GM21737 (cell line): ENCODE measurements around the gene ACTR8.

ENCODE experiments used
- ATAC-seq: cut with Tn5 transposase; IDR thresholded peaks from one replicate; pipeline ENCODE4 v1.9.1; 2021; ENCODE audit warnings: mild to moderate bottlenecking, moderate library complexity; ENCODE audit not compliant: unreplicated experiment

The ACTR8 gene

DNA sequence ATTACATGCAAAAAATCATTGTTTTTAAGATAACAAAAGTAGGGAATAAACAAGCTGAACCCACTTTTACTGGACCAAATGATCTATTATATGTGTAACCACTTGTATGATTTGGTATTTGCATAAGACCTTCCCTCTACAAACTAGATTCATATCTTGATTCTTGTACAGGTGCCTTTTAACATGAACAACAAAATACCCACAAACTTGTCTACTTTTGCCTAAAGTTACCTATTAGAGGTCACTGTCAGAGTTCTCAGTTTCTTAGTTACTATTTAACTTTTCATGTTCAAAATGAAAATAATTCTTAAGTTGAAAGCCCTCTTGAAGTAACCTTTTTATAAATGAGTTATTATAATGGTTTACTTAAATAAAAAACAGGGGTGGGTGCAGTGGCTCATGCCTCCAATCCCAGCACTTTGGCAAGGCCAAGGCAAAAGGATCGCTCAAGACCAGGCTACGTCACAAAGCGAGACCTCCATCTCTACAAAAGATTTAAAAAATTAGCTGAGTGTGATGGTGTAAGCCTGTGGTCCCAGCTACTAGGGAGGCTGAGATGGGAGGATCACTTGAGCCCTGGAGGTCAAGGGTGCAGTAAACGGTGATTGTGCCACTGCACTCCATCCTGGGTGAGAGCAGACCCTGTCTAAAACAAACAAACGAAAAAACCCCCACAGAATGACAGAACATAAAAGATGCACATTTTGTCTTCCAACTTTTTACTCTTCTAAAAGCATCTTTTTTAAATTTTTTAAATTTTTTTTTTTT lies 16.0 kb downstream of the ACTR8 start:
- no peak for ATAC-seq

DNA sequence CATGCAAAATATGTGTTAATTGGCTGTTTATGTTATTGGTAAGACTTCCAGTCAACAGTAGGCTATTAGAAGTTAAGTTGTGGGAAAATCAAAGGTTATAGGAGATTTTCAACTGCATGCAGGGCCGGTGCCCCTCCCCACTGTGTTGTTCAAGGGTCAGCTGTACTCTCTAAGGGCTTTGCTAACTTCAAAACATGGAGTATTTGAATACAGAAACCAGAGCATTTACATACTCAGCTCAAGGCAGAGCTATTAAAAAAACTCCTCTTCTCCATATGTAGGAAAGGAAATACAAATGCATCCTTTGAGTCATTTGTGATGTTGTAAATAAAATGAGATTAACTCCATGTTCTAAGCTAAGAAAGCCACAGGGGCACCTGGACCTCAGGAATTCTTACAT lies 18.8 kb downstream of the ACTR8 start:
- no peak for ATAC-seq

DNA sequence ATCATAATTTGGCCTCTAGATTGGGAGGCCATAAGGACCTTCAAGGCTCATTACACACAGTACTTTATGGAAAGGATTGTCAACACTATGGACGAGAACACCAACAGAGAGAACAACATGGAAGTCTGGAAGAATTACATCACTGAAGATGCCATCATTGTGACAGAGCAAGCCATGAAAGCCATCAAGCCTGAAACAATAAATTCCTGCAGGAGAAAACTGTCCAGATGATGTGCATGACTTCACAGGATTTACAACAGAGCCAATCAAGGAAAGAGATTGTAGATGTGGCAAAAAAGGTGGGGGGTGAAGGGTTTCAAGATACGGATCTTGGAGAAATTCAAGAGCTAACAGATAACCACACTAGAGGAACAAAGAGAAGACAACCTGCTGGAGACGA lies 19.7 kb downstream of the ACTR8 start:
- ATAC-seq = no peak

DNA sequence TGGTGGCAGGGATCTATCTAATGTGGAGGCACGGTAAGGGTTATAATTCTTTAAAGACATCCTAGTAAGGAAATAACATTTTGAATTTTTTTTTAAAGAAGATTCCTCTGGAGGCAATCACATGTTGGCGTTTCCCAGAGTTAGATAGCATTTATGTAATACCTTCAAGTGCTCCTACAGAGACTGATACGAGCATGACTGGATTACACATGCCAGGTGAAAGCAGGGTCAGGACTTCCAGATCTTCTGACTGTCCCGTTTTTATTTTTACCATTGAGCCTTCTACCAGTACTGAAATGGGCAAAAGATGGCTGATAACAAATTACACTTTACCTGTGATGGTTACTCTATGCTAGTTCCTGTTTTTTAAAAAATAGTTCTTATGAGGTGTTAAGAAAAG lies 21.8 kb downstream of the ACTR8 start:
- no peak for ATAC-seq

DNA sequence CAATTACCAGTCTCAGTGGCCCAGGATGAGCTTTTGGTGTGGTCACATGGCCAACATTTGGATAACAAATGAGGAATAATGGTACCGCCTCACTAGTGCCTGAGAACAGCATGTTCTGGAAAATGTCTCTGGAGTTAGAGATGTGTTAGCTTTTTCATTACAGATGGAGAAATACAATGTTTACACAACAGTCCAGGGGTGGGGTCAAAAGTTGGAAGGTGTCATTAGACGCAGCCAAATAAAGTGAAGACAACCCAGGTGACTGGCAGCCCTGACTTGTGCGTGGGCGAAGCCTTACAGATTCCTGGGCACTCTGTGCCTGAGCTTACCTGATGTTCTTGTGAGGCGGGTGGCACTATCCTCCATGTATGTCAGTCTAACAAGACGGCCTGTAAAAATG lies 22.8 kb downstream of the ACTR8 start:
- no peak for ATAC-seq

DNA sequence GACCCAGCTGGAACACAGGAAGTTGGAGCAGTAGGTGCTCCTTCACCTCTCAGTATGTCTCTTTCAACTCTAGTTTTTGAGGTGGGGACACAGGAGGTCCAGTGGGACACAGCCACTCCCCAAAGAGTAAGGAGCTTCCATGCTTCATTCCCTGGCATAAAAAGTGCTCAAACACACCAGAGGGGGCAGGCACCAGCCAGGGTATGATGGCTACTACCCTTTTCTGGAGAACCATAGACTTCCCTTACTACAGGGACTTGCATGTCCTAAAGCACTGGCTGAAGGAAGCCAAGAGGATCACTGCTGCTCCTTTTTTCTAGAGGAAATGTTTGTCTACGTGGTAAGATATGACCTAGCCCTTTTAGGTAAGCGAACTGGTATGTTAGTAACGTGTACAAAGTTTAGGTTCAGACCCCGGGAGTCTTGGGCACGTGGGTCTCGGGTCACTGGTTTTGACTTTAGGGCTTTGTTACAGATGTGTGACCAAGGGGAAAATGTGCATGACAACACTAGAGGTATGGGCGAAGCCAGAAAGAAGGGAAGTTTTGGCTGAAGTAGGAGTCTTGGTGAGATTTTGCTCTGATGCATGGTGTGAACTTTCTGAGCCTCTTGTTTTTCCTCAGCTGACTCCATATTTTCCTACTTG lies 23.7 kb downstream of the ACTR8 start:
- ATAC-seq = no peak

DNA sequence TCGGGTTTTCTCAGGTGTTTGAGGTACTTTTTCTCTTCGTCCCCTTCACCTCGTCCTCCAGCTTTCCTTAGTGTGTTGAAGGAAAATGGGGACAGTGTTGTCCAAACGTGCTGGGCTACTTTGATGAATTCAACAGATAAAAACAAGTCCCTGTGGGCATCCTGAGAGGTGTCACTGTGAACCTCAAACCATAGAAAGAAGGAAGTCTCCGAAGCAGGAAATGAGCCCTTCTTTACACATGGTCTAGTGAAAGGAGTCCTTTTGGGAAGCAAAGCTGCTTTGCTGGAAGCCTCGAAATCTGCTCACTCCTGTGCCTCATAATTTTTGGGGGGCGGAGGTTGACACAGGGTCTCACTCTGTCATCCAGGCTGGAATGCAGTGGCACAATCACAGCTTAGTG lies 25.0 kb downstream of the ACTR8 start:
- ATAC-seq = no peak

DNA sequence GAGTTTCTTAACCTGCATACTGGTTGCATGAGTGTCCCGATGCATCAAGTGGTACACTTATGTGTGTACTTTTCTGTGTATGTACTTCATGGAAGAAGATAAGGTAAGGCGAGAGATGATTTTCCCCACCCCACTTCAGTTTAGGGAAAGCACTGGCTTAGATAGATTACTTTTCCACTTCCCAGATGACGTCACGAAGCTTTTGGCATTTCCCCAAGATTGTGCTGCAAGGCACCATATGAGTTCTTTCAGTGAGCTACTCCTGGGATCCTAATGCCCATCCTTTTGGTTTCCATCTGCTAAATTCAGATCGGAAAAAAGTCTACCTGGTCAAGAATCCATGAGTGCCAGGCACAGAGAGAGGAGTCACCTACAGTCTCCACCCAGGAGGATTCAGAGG lies 31.1 kb downstream of the ACTR8 start:
- no peak for ATAC-seq

DNA sequence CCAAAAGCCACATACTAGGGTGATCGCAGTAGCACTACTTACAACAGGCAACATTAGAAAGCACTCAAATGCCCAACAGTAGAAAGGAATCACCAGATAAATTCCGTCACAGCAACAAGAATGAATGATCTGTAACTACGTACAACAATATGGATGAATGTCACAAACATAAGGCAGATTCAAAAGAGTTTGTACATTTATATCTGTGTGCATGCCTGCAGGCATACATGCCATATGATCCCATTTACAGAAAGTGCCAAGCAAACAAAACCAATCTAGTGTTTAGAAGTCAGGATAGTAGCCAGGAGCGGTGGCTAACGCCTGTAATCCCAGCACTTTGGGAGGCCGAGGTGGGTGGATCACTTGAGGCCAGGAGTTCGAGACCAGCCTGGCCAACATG lies 32.0 kb downstream of the ACTR8 start:
- ATAC-seq = no peak

DNA sequence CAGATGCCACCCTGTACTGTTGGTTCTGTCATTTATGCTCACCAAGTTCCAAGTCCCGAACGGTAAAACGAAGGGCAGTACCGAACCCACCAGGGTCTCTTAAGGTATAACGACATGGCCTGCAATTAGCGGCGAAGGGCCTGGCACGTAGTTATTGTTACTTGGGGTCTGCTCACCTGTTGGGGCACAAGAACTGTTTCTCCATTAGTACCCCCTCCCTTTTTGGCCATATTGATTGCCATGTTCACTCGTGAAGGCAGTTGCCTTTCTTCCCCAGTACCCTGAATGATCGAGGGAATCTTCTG lies 35.1 kb downstream of the ACTR8 start:
- no peak for ATAC-seq

DNA sequence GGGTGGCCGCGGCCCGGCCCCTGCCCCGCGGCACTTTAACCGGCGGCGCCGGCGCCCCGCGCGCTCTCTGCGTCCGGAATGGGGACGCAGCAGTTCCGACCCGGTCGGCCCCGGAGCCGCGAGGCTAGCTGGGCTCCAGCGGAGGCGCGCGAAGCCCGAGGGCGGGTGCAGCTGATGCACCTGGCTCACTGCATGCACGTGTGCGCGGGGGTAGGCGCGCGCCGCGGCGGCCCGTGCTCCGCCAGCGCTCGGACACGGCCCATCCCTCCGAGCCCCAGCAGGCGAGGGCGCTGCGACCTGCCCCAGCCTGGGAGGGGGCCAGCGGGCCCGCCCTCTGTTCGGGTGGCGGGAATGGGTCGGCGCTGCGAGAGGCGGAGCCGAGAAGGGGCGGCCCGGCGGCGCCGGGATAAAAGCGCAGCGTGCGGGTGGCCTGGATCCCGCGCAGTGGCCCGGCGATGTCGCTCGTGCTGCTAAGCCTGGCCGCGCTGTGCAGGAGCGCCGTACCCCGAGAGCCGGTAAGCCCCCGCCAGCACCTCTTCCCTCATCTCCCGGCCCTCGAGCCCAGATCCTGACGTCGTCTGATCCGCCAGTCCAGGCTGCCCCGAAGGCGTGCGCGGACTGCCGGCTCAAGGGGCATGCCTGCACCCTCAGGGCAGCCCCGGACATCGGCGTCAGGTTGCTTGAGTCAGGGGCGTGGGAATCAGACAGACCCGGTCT lies 35.7 kb downstream of the ACTR8 start, which contains the start of the genes CHDH and IL17RB:
Gene CHDH, minus strand, starts transcription at position 286 of the 717 bp plus-strand sequence. CDS start 22,411 bp downstream, outside the sequence.
Gene IL17RB, plus strand, starts transcription at position 435 of the 717 bp plus-strand sequence. Its CDS starts 21 bp downstream, at position 456.
- ATAC-seq = peak; percentile 38

DNA sequence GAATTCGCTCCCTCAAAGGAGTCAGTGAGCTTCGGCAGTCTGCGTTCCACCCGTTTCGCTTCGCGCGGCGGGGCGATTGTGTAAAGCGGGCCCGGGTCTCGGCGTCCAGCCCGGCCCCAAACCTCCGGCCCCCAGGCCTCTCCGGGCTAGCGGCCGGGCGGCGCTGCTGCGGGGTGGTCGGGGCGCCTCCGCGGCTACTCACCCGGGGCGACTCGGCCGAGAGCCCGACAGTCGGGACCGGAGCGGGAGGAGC lies 36.1 kb downstream of the ACTR8 start:
- no peak for ATAC-seq

DNA sequence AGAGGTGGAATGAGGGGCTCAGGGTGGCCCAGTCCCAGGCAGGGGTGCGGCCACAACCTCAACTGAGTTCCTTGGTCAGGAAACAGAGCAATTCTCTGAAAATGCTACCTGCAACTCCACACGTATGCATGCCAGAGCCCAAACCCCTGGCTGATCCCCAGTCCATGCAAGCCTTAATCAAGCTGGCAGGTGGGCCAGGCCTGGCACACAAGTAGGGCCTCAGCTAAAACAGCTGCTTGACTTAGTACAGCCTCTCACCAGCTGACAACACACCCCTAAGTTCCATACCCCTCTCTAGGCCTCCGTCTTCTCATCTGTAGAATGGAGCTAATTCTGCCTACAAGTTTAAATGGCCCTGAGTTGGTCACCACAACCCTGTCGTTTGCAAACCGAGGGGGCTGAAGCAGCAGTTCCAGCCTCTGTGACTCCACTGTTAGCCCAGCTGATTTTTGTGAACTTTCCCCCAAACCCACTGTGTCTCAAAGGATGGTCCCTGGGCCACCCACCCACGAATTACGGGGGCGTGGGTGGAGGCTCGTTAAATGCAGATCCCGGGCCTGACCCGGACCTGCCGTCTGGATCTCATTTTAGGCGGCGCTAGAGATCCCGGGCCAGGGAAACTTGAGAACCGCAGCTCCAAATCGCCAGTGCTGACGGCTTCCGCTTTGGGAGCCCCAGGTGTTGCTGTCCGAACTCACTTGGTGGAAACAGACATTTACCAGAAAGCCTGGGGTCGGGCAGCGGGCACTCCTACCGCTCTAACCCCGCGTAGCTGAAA lies 36.7 kb downstream of the ACTR8 start:
- peak; percentile 14 for ATAC-seq

DNA sequence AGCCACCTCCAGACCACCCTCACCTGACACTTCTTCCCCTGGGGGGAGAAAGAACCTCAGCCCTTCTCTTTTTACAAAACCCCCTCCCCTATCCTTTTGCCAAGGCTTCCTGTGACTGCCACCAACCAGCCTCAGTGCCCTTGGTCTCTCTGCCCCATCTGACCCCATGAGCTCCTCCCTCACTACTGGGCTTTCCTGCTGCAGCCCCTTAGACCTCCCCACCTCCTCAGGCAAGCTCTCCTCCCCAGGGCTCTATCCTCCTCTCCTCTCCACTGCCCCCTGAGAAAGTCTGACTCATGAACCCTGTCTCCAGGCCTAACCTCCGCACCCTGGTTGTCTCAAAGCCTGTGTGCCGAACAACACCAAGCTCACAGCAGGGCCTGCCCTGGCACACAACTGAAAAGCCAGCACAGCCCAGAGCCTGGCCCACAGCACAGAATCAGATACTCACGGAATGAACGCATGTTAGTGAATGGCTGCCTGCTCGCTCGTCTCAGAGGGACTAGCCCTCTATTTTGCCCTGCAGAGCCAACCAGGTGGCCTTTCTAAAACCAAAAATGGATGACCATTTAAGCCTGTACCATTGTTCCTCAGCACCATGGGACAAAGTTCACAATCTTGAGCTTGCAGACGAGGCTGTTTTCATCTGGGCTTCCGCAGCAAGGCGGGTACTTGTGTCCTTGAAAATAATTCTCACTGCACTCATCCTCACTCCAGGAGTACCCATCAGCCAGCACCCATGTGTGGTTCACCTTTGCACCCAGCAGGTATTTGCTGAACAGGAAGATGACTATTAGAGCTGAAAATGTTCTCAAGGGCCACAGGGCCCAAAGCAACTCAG lies 37.5 kb downstream of the ACTR8 start:
- no peak for ATAC-seq

DNA sequence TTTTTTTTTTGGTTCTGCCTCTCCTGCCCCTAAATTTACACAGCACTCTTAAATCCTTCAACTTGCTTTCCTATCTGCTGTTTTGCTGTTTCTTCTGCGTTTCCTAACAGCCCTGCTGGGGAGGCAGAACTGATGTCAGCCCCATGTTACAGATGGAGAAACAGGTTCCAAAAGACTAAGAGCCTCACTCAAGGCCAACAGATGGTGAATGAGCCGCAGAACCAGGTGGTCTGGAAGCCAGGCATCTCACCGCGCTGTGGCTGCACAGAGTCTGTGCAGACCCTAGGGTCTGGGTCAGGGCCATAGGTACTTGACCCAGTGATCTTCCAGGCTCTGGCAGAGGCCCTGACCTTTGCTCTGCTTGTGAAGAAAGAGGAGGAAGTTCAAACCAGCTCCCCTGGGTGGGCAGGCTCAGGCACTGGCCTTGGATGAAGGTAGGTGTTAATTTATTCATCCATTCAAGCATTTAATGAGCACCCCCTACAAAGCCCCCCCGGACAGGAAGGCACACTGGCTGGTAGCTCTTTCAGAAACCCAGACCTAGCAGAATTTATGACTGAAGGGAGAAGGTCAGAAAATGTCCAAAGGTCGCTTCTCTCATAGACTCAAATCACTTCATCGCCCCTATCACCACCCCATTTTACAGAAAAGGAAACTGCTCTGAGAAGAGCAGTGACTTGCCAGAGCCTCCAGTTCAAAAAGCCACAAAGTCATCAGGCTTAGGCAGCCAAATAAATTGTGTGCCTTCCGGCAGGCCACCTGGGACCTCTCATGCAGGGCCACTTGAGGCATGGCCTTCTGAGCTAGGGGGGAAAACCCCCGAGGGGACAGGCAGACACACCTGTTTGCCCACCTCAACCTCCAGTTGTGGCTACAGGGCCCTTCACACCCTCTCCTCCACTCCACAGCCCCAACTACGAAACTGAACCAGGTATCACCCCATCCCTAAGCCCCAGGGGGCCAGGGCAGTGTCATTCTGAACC lies 38.5 kb downstream of the ACTR8 start:
- peak; percentile 56 for ATAC-seq

DNA sequence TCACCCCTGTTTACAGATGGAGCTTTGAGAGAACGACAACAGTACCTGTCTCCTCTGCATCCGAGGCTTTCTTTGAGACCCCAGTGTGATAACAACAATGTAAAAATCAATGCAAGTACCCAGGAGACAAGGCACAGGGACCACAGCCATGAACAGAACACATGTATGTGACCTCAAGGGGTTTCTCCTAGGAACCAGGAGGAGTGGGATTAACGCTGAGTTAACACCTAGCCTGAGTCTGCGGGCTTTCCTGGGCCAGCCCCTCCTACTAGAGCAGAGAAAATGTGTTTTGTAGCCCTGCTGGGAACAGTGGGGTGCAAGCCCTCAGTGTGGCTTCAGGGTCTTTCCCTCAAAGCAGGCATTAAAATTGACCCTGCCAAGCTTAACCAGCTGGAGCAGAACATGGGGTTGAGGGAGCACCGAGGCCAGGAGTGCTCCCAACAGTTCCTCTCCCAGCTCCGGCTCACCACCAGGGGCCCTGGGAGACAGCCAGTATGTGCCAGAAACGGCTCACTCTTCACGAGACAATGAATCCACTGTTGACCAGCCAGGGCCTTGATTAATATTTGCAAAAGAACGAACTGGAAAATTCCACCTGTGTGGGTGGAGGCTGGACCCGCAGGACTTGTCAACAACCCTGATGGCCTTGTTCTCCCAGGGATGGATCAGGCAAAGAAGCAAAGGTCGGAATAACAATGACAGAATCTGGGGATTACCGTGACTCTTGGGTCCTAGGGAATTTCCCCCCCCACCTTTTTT lies 39.3 kb downstream of the ACTR8 start:
- no peak for ATAC-seq

DNA sequence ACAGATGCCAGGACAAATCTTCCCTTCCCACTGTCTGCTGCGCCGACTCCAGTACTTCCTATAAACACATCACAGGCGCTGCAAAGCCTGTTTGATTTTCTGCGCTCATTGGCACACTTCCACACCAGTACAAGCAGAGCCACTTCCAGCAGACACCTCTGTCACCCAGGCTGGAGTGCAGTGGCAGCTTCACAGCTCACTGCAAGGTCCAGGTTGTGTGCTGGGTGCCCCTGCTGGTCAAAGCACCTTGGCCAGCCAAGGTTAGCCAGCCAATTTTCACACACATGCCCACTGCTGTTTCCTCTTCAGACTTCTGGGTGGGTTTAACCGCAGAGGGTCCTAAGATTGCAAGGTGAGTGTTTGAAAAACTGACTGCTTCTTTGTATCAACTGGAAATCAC lies 40.7 kb downstream of the ACTR8 start:
- ATAC-seq = no peak

DNA sequence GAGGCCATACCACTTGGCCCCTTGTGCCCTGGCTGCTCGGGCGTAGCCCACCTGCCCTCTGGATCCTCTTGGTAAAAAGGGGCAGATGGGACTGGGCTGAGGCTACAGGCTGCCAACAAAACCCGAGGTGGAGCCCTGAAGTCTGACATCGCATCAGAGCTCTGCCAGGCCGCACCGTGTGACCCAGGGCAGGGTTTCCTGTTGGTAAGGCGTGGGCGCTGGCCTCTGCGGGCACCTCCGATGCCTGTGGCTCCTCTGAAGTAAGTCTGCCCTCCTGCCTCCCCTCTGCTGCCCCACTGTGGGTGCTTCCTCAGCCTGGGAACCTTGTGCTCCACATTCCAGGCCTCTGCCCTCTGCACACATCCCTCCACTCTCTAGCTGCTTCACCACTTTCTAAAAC lies 44.6 kb downstream of the ACTR8 start:
- no peak for ATAC-seq
